K562 (cell line): Measurements from ENCODE around the gene SPTAN1. TPM values are rescaled to one million over a fixed set of nuclear protein-coding genes. Genes with fewer than 3 reads are reported as not detected.

Experiments used
- ATAC-seq: fragments of 200-7000 bp; cut with Tn5 transposase; 3 replicates; pipeline ENCODE4 v1.9.1; 2020; ENCODE audit warnings: moderate library complexity
- BruUV-seq: library from RNA; stranded (reverse); fragments of 400-500 nt; replicated peaks from 2 replicates; lab custom pipeline; 2021; lab: Mats Ljungman, UMichigan
- CTCF ChIA-PET: fragments of 300-600 bp; formaldehyde crosslinking; extraction: SDS; loops from one replicate; lab custom pipeline; 2021; ENCODE audit warnings: low intra/inter-chr PET ratio; lab: Yijun Ruan, JAX
- POLR2A ChIA-PET: fragments of 300-600, 350-650 bp; sonication (Branson Sonifier 250); formaldehyde crosslinking; extraction: SDS; loops from one replicate; lab custom pipeline; 2021; ENCODE audit warnings: antibody characterized with exemption, inconsistent platforms; lab: Yijun Ruan, JAX
- DNase-seq, 4 experiments: peaks; one replicate each; pipeline versions ENCODE4 v3.0.0 to v3.0.0-alpha.2; 2011 to 2018; ENCODE audit warnings: low spot score in 3 of 4, mixed read lengths in 3 of 4; ENCODE audit errors: extremely low read depth in 1 of 4
- FAIRE-seq: peaks from 2 replicates; lab custom pipeline; 2011; peaks lifted over from hg19 to GRCh38; lab: Jason Lieb, UNC
- H2AFZ ChIP-seq: 2 replicates; pipeline ENCODE4 v1.6.0; 2011; ENCODE audit warnings: low read depth, low read length, control low read depth, inconsistent platforms
- H3K27ac ChIP-seq: fragments of 200-600 bp; 3 replicates; pipeline ENCODE4 v1.8.0; 2011; ENCODE audit warnings: low read depth, mild to moderate bottlenecking, control low read depth, inconsistent platforms, low read length, moderate library complexity, mixed read lengths; ENCODE audit errors: extremely low read depth
- H3K27me3 ChIP-seq, 2 experiments: fragments of 300-600 bp in 1 of 2; 2 replicates in 1 of 2; 3 replicates in 1 of 2; pipeline versions ENCODE4 v1.6.0 to v1.8.0; 2011; ENCODE audit warnings: inconsistent platforms in 2 of 2, low read length in 2 of 2, mild to moderate bottlenecking in 1 of 2, mixed read lengths in 1 of 2, moderate library complexity in 1 of 2; ENCODE audit not compliant: control insufficient read depth in 2 of 2, insufficient read depth in 2 of 2
- H3K36me3 ChIP-seq: fragments of 300-600 bp; 3 replicates; pipeline ENCODE4 v1.8.0; 2011; ENCODE audit warnings: mild to moderate bottlenecking, low read length, inconsistent platforms; ENCODE audit not compliant: control insufficient read depth, insufficient read depth
- H3K4me1 ChIP-seq, 2 experiments: fragments of 200-600 bp in 1 of 2; replicated peaks in 1 of 2; 2 replicates in 1 of 2; 3 replicates in 1 of 2; pipeline versions ENCODE4 v1.5.1 to v1.8.0; 2011; ENCODE audit warnings: inconsistent platforms in 2 of 2, low read length in 2 of 2, mild to moderate bottlenecking in 1 of 2, mixed read lengths in 1 of 2, moderate library complexity in 1 of 2; ENCODE audit not compliant: control insufficient read depth in 2 of 2, insufficient read depth in 2 of 2
- H3K4me2 ChIP-seq: 2 replicates; pipeline ENCODE4 v1.6.1; 2011; ENCODE audit warnings: low read length, control low read depth, inconsistent platforms, mixed read lengths; ENCODE audit not compliant: insufficient read depth
- H3K4me3 ChIP-seq: fragments of 200-600 bp; sonication (generic), shearing (Covaris generic); 2 replicates; pipeline ENCODE4 v1.5.1; 2016; ENCODE audit warnings: control low read depth, inconsistent platforms
- H3K79me2 ChIP-seq: fragments of 200-600 bp; 3 replicates; pipeline ENCODE4 v1.8.0; 2011; ENCODE audit warnings: low read length, inconsistent platforms; ENCODE audit not compliant: control insufficient read depth, insufficient read depth
- H3K9ac ChIP-seq, 2 experiments: 2 replicates each; pipeline versions ENCODE4 v1.6.0 to v1.6.1; 2011; ENCODE audit warnings: low read depth in 2 of 2, low read length in 2 of 2, control low read depth in 1 of 2, inconsistent platforms in 1 of 2, mild to moderate bottlenecking in 1 of 2, mixed read lengths in 1 of 2; ENCODE audit not compliant: insufficient read depth in 1 of 2
- H3K9me1 ChIP-seq: one replicate; pipeline ENCODE4 v1.6.0; 2011; ENCODE audit warnings: inconsistent platforms, mild to moderate bottlenecking, low read length, moderate library complexity; ENCODE audit not compliant: control insufficient read depth, insufficient read depth
- H3K9me3 ChIP-seq: replicated peaks from 2 replicates; pipeline ENCODE4 v1.5.1; 2011; ENCODE audit warnings: low read depth, low read length, inconsistent platforms; ENCODE audit not compliant: control insufficient read depth, insufficient read depth
- H4K20me1 ChIP-seq: replicated peaks from 2 replicates; pipeline ENCODE4 v1.6.1; 2011; ENCODE audit warnings: low read length, inconsistent platforms, mixed read lengths; ENCODE audit not compliant: control insufficient read depth, insufficient read depth
- EP300 ChIP-seq: IDR thresholded peaks from 2 replicates; pipeline ENCODE4 v1.6.1; 2012; ENCODE audit warnings: low read length, improper control_type of control experiment
- MEIS2 ChIP-seq: fragments of 450-650 bp; IDR thresholded peaks from 2 replicates; pipeline ENCODE4 v1.6.1; 2014; ENCODE audit warnings: mild to moderate bottlenecking; ENCODE audit not compliant: partially characterized antibody
- TSC22D4 ChIP-seq: fragments of 450-650 bp; IDR thresholded peaks from 2 replicates; pipeline ENCODE4 v1.6.1; 2016; ENCODE audit warnings: missing genetic modification characterization, missing biosample characterization, control low read depth
- ZFP36 ChIP-seq: fragments of 150-350 bp; IDR thresholded peaks from 2 replicates; pipeline ENCODE4 v1.6.1; 2018; ENCODE audit warnings: low read length, low read depth; ENCODE audit not compliant: partially characterized antibody
- ZKSCAN3 ChIP-seq: fragments of 250-450 bp; sonication (Bioruptor Pico); IDR thresholded peaks from 2 replicates; pipeline ENCODE4 v1.4.0; 2020
- ZNF780A ChIP-seq: fragments of 250-450 bp; sonication (Bioruptor Pico); IDR thresholded peaks from 2 replicates; pipeline ENCODE4 v1.5.0; 2021; ENCODE audit warnings: mild to moderate bottlenecking
- WGBS: fragments of 100-300 bp; shearing (Covaris generic); methylation state at CpG from one replicate; pipeline ENCODE4 v1.1.6; 2016; ENCODE audit warnings: low coverage, mixed read lengths; ENCODE audit not compliant: insufficient coverage; ENCODE audit errors: missing lambda C conversion rate; 5-methylcytosine and 5-hydroxymethylcytosine counted together
- in situ Hi-C: fragments of 300-500 bp; cut with MboI; formaldehyde crosslinking; loops from 4 replicates; pipeline ENCODE4 v1.15.0; 2018; ENCODE audit warnings: inconsistent platforms, mixed read lengths
- intact Hi-C: fragments of 100-400 bp; cut with micrococcal nuclease; formaldehyde crosslinking; loops from 2 replicates; pipeline ENCODE4 v1.14.2; 2022
- polyA plus RNA-seq, 8 experiments: library from polyadenylated mRNA; depleted of rRNA in 4 of 8; stranded (reverse) in 5 of 8; unstranded in 3 of 8; fragments of >200 nt; fragmentation: Nextera tagmentation in 2 of 8; fragmentation: Illumina TruSeq in 1 of 8; extraction: Ambion mirVana in 2 of 8; extraction: Trizol in 1 of 8; gene quantifications; 2 replicates each; pipeline versions ENCODE4 v1.2.1 to v1.2.3, GENCODE V29; 2011 to 2014; ENCODE audit warnings: inconsistent platforms in 1 of 8, missing spikeins in 1 of 8
- total RNA-seq, 7 experiments: library from RNA; depleted of rRNA in 6 of 7; stranded (reverse); fragments of >200 nt in 6 of 7; fragmentation: Illumina TruSeq in 2 of 7; extraction: Trizol in 2 of 7; gene quantifications; 2 replicates each; pipeline versions ENCODE4 v1.2.1 to v1.2.3, GENCODE V29; 2011 to 2021; ENCODE audit warnings: low replicate concordance in 1 of 7
- TF ChIP-seq, protein P1 (sequence below): conservative IDR thresholded peaks from 2 replicates; pipeline ENCODE4 v1.6.1; 2011; ENCODE audit warnings: low read depth, mild to moderate bottlenecking, low read length; ENCODE audit not compliant: control insufficient read depth
- TF ChIP-seq, protein P2 (sequence below), 2 experiments: fragments of 200-800 bp in 1 of 2; sonication (Bioruptor generic) in 1 of 2; sonication (generic) in 1 of 2; formaldehyde crosslinking in 1 of 2; IDR thresholded peaks in 1 of 2; conservative IDR thresholded peaks in 1 of 2; 2 replicates each; pipeline versions ENCODE4 v1.5.0 to v1.6.1; 2016 to 2020; ENCODE audit warnings: missing compliant biosample characterization in 1 of 2, missing genetic modification characterization in 1 of 2, missing genetic modification reagents in 1 of 2
- TF ChIP-seq, protein P3 (sequence below): fragments of 450-650 bp; IDR thresholded peaks from 2 replicates; pipeline ENCODE4 v1.6.1; 2018; ENCODE audit warnings: mild to moderate bottlenecking, low read depth; ENCODE audit not compliant: partially characterized antibody

SPTAN1 gene
- total and polyA plus RNA-seq, 9 of the 15 experiments (the other 6 are each of a cell fraction or from before 2014, with no cell fraction given) = 1.5 to 13.5 (median 6.8) TPM

DNA sequence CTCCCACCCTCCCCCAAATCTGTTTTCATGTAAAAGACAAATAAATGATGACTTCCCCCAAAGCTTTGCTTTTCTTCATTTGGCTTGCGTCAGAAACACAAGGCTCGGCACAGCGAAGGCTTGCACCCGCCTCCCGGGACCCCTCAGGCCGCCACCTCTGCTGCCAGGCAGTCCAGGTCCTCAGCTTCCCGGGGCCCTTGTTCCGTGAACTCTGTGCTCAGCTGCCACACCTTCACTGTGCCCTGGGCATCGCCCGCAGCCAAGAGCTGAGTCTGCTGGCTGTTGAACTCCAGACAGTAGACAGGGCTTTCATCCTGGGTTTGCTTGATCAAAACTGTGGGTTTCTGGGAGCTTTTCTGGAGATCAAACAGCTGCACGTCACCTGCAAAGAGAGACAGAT is 81.2 kb downstream of the SPTAN1 start (continued):
- TF ChIP-seq, protein P1, sequence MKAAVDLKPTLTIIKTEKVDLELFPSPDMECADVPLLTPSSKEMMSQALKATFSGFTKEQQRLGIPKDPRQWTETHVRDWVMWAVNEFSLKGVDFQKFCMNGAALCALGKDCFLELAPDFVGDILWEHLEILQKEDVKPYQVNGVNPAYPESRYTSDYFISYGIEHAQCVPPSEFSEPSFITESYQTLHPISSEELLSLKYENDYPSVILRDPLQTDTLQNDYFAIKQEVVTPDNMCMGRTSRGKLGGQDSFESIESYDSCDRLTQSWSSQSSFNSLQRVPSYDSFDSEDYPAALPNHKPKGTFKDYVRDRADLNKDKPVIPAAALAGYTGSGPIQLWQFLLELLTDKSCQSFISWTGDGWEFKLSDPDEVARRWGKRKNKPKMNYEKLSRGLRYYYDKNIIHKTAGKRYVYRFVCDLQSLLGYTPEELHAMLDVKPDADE = no peak
- TF ChIP-seq, all 486 proteins: peak for 0

DNA sequence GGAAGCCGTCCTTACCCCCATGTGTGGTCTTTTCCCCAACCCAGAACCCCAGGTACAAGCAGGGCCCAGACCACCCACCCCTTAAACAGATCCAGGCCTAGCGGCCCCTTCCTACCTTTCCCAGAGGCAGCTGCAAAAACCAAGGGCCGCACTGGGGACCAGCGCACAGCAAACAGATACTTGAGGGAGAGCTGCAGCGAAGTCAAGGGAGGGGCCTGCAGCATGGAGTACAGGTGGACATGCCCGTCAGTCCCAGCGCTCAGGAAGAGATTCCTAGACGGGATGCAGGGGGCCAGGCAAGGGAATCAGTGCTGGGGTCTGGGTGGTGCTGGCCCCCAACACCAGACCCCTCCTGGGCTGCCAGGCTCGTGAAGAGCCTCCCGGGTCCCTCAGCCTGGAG is 81.7 kb downstream of the SPTAN1 start:
- FAIRE-seq (no peak), ATAC-seq (no peak), DNase-seq (no peak)
- Histone ChIP-seq H3K4me3 (no peak overlapping the region), H2AFZ (no peak overlapping the region), H3K9ac (no peak overlapping the region), H3K79me2 (no peaks in the 10 kb centered on the region), H3K4me1 (peaks cover 0 to 32% of the 10 kb centered on the region in 2 experiments; a peak in 2 of 5 replicates), H3K9me1 (no peaks in the 10 kb centered on the region), H3K36me3 (peaks cover 70% of the 10 kb centered on the region), H3K9me3 (no peaks in the 10 kb centered on the region), H3K27ac (no peak overlapping the region), H3K4me2 (no peak overlapping the region), H4K20me1 (no peaks in the 10 kb centered on the region; the same call in 1 of the 2 replicates), H3K27me3 (no peaks in the 10 kb centered on the region)
- intact Hi-C loops = no loop called here
- BruUV-seq = no TSS peak
- 100% methylated on average over 6 of the region's 10 CpGs for WGBS
- ChIA-PET CTCF (no interaction called here), POLR2A (interaction anchor here (0.9 to 2.0 kb wide), 3 partner anchors 12 to 26 kb away, joined by 4 to 7 read pairs (median 5); no protein-coding TSS in a partner anchor)
- in situ Hi-C loops = no loop called here
- TF ChIP-seq EP300 = no peak
- TF ChIP-seq, protein P2, sequence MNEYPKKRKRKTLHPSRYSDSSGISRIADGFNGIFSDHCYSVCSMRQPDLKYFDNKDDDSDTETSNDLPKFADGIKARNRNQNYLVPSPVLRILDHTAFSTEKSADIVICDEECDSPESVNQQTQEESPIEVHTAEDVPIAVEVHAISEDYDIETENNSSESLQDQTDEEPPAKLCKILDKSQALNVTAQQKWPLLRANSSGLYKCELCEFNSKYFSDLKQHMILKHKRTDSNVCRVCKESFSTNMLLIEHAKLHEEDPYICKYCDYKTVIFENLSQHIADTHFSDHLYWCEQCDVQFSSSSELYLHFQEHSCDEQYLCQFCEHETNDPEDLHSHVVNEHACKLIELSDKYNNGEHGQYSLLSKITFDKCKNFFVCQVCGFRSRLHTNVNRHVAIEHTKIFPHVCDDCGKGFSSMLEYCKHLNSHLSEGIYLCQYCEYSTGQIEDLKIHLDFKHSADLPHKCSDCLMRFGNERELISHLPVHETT (CRISPR knock-in tag; conservative IDR thresholded peaks at IDR 0.05 in 1 of 2, IDR thresholded peaks at IDR 0.05 in 1 of 2) = no peak
- no peak for TF ChIP-seq TSC22D4 (tag)
- TF ChIP-seq ZNF780A (CRISPR knock-in tag) = no peak
- TF ChIP-seq ZKSCAN3 = no peak
- TF ChIP-seq, protein P3, sequence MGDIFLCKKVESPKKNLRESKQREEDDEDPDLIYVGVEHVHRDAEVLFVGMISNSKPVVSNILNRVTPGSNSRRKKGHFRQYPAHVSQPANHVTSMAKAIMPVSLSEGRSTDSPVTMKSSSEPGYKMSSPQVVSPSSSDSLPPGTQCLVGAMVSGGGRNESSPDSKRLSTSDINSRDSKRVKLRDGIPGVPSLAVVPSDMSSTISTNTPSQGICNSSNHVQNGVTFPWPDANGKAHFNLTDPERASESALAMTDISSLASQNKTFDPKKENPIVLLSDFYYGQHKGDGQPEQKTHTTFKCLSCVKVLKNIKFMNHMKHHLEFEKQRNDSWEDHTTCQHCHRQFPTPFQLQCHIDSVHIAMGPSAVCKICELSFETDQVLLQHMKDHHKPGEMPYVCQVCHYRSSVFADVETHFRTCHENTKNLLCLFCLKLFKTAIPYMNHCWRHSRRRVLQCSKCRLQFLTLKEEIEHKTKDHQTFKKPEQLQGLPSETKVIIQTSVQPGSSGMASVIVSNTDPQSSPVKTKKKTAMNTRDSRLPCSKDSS = no peak
- no peak for TF ChIP-seq MEIS2
- no peak for TF ChIP-seq ZFP36
